GM18858 (cell line): ENCODE measurements around the gene RNF182.
"Not testable (repeated sequence)": the region's sequence is repeated elsewhere in the genome, so short reads cannot be mapped to it uniquely, and the experiment has no call there.

Source experiments
- ATAC-seq: cut with Tn5 transposase; IDR thresholded peaks from one replicate; pipeline ENCODE4 v1.9.1; 2021; ENCODE audit not compliant: unreplicated experiment

RNF182 gene

GRCh38 chr6:13953061-13953705, 28.4 kb downstream of the RNF182 start:
- ATAC-seq = no peak

- ATAC-seq = no peak
These were observed 40.9 kb downstream of the RNF182 start for GRCh38 chr6:13965582-13966127.

DNA sequence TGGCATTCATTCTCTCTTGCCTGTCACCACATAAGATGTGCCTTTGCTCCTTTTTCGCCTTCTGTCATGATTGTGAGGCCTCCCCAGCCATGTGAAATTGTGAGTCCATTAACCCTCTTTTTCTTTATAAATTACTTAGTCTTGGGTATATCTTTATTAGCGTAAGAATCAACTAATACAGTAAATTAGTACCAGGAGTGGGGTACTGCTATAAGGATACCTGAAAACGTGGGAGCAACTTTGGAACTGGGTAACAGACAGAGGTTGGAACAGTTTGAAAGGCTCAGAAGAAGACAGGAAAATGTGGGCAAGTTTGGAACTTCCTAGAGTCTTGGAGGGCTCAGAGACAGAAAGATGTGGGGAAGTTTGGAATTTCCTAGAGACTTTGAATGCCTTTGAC, 46.6 kb downstream of the RNF182 start:
- ATAC-seq = no peak

GRCh38 chr6:13972602-13973001, 47.9 kb downstream of the RNF182 start:
- ATAC-seq = not testable (repeated sequence)

GRCh38 chr6:13973422-13973821, 48.7 kb downstream of the RNF182 start:
- ATAC-seq = not testable (repeated sequence)

DNA sequence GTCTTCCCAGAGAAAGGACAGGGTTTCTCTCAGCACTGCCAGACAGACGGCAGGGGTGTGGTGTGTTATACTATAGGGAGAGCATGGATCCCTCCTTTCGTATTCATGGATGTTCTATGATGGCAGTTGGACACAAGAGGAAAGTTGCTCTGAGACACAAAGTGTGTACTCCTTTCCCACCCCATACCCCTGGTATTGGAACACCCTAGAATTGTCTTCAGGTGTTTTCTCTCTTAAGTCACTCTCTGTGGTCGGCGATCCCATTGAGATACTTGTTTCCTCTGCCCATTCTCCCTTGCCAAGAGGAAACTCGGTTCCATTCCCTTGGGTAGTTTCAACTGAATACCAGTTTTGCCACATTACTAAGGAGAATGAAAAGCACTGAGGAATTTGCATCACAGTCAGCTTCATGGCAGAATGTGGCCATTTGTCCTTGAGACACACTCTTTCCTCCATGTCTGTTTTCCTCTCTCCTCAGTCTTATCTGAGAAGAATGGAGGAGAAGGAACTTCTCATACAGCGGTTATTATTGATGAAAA, 53.4 kb downstream of the RNF182 start:
- no peak for ATAC-seq

GRCh38 chr6:13978787-13979186, 54.0 kb downstream of the RNF182 start:
- no peak for ATAC-seq

DNA sequence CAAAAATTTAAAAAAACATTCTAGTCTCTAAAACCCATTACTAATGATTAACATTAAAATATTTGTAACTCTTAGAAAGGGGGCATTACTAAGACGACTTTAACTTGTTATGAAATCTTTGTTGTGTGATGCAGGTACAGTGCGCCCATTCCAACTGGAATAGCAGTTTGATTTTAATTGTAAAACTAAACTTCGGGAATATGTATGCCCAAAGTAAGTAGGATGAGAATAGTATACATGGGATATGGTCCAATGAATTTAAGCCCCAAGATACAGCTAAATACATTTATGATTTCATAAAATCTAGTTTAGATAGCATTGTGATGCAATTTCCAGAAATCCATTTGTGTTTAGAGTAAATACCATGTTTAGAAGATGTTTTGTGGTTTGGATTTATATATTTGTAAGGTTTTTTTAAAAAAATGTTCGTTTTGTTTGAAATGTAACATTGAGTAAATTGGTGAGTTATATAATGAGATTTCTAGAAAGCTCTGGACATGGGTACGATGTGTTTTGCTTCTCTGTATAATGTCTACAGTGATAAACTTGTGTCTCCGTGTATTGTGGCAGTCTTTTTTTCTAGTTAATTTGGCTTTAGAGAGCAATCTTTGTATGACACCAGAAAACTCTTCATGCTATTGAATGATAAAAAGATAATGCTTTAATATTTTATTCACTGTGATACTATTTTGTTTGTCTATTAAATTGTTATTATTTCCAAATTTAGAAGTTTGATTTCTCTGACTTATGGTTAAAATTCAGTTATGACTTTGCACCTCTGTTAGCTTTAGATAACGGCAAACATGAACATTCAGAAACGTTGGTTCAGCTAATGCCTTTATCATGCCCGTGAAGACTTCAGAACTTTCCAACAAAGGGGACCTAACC, 54.8 kb downstream of the RNF182 start:
- ATAC-seq = no peak

GRCh38 chr6:13980534-13980933, 55.8 kb downstream of the RNF182 start:
- ATAC-seq = no peak

DNA sequence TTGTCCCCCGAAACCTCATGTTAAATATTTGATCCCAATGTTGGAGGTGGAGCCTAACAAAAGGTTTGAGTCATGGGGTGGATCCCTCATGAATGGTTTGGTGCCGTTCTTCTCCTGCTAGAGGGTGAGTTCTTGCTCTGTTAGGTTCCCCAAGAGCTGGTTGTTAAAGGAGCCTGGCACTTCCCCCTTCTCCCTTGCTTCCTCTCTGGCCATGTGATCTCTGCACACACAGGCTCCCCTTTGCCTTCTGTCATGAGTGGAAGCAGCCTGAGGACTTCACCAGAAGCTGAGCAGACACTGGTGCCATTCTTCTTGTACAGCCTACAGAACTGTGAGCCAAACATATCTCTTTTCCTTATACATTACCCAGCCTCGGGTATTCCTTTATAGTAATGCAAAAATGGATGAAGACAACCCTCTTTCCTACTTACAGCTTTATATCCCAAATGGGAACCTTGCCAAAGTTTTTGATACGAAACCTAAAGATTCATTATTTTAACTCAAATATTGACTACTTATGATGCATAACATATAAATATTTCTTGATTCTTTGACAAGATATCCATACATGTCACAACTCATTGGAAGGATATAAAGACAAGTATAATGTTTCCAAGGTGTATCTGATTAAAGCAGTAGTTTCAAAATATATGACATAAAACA, 61.0 kb downstream of the RNF182 start:
- ATAC-seq = no peak

- ATAC-seq = no peak
These were observed 62.1 kb downstream of the RNF182 start for GRCh38 chr6:13986700-13987399.

GRCh38 chr6:13987400-13987865, 62.7 kb downstream of the RNF182 start:
- ATAC-seq = no peak

- ATAC-seq = no peak
These were observed 63.4 kb downstream of the RNF182 start for GRCh38 chr6:13988049-13988738.

- ATAC-seq = no peak
These were observed 64.2 kb downstream of the RNF182 start for GRCh38 chr6:13988908-13989307.

- no peak for ATAC-seq
These were observed 64.9 kb downstream of the RNF182 start for GRCh38 chr6:13989496-13990144.

DNA sequence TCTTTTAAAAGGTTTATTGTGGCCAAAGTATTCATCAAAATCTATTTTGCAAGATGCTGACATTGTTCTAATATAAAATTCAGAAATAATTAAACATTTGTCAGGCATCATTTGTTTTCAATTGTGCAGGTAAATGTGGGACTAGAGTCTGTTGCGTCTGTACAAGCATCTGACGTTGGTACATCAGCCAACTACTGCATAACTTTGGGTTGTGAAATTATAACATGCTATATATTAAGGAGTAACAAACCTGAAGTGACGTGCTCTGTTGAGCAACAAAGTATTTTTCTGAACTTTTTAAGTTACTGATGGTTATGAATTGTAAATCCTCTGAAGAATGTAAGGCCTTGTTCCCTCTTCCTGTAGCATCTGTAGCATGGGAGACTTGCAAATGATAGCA, 66.0 kb downstream of the RNF182 start:
- ATAC-seq = no peak

GRCh38 chr6:13991393-13991792, 66.6 kb downstream of the RNF182 start:
- ATAC-seq = no peak

- ATAC-seq = no peak
These were observed 67.8 kb downstream of the RNF182 start for GRCh38 chr6:13992417-13993055.

GRCh38 chr6:13993416-13993815, 68.7 kb downstream of the RNF182 start:
- no peak for ATAC-seq
